ENCODE results near the gene R3HDM4. TPM values are rescaled to one million over a fixed set of nuclear protein-coding genes. Genes with fewer than 3 reads are reported as not detected.
A peak's percentile ranks its signal among the peaks of the same experiment; 100 is the strongest.

The R3HDM4 gene
- total and polyA plus RNA-seq, 11 donors: 17.1 to 47.1 (median 24.2) TPM

- Histone ChIP-seq H3K9me3 (no peaks in the 10 kb centered on the region), H3K27ac (peak overlapping the region in 8 of 12 donors; percentile 5 to 79 (median 72)), H3K36me3 (peaks cover 0 to 9% (median 0%) of the 10 kb centered on the region in 9 donors), H3K4me1 (peaks cover 4 to 49% (median 38%) of the 10 kb centered on the region in 12 donors), H3K27me3 (no peaks in the 10 kb centered on the region), H3K4me3 (peak overlapping the region in 3 of 12 donors; percentile 31 to 44 (median 35))
- intact Hi-C loops (cut with DNase I): no loop called here
- ATAC-seq: no peak
- no peak for DNase-seq
- no peak for TF ChIP-seq POLR2A (IDR thresholded peaks at IDR 0.05)
- TF ChIP-seq CTCF (IDR thresholded peaks at IDR 0.05): no peak
- 87 to 91% (median 88%) methylated on average over 30 to 32 of the region's 32 CpGs for WGBS, 4 donors
Observed at GRCh38 chr19:931860-932647, 19.0 kb upstream of the R3HDM4 start.

- no peak for DNase-seq
- H3K4me1 ChIP-seq: peaks cover 4 to 53% (median 37%) of the 10 kb centered on the region in 12 donors
- H3K9me3 ChIP-seq: no peaks in the 10 kb centered on the region
- H3K27ac ChIP-seq: no peak overlapping the region
- TF ChIP-seq CTCF (IDR thresholded peaks at IDR 0.05): no peak
- TF ChIP-seq POLR2A (IDR thresholded peaks at IDR 0.05): no peak
- peaks cover 0 to 9% (median 0%) of the 10 kb centered on the region in 9 donors for H3K36me3 ChIP-seq
- no peak overlapping the region for H3K4me3 ChIP-seq
- WGBS, 4 donors: 93 to 97% (median 94%) methylated on average over 6 of the region's 6 CpGs
- intact Hi-C loops (cut with DNase I): loop anchor here in 2 of 10 donors (10.0 kb wide), 2 partner anchors 255 to 315 kb away; partner anchors contain the start of genes ATP5F1D (in 1 of the 2) and MIDN (in 1 of the 2)
- no peaks in the 10 kb centered on the region for H3K27me3 ChIP-seq
- ATAC-seq: no peak
Observed at GRCh38 chr19:929891-930258, 16.9 kb upstream of the R3HDM4 start.

GRCh38 chr19:929203-929890, 16.3 kb upstream of the R3HDM4 start:
- Histone ChIP-seq H3K4me3 (no peak overlapping the region), H3K36me3 (peaks cover 0 to 9% (median 0%) of the 10 kb centered on the region in 9 donors), H3K4me1 (peaks cover 4 to 52% (median 36%) of the 10 kb centered on the region in 12 donors), H3K9me3 (no peaks in the 10 kb centered on the region), H3K27me3 (no peaks in the 10 kb centered on the region), H3K27ac (peak overlapping the region in 1 of 12 donors; percentile 31)
- WGBS, 4 donors: 93 to 97% (median 94%) methylated on average over 31 to 51 of the region's 51 CpGs
- no peak for ATAC-seq
- no peak for TF ChIP-seq POLR2A (IDR thresholded peaks at IDR 0.05)
- intact Hi-C loops (cut with DNase I): loop anchor here in 2 of 10 donors (10.0 kb wide), 2 partner anchors 255 to 315 kb away; partner anchors contain the start of genes ATP5F1D (in 1 of the 2) and MIDN (in 1 of the 2)
- no peak for DNase-seq

GRCh38 chr19:928471-929202, 15.6 kb upstream of the R3HDM4 start:
- 85 to 91% (median 90%) methylated on average over 15 to 18 of the region's 18 CpGs for WGBS, 4 donors
- no peak for DNase-seq
- H3K4me1 ChIP-seq: peaks cover 4 to 49% (median 30%) of the 10 kb centered on the region in 12 donors

More at GRCh38 chr19:928471-929202, 15.6 kb upstream of the R3HDM4 start:
- H3K27ac ChIP-seq: peak overlapping the region in 2 of 12 donors; percentile 14 to 88
- no peak for TF ChIP-seq CTCF (IDR thresholded peaks at IDR 0.05)
- TF ChIP-seq POLR2A (IDR thresholded peaks at IDR 0.05): no peak
- no peaks in the 10 kb centered on the region for H3K27me3 ChIP-seq
- H3K36me3 ChIP-seq: peaks cover 0 to 9% (median 0%) of the 10 kb centered on the region in 9 donors
- H3K4me3 ChIP-seq: no peak overlapping the region
- no peak for ATAC-seq
- intact Hi-C loops (cut with DNase I): loop anchor here in 2 of 10 donors (10.0 kb wide), 2 partner anchors 256 to 316 kb away; partner anchors contain the start of genes ATP5F1D (in 1 of the 2) and MIDN (in 1 of the 2)
- no peaks in the 10 kb centered on the region for H3K9me3 ChIP-seq

Data from heart left ventricle (tissue), 16 donors.